Erythroblast (primary cell): ENCODE measurements around the gene PDCD4.

ENCODE experiments used
- DNase-seq, 2 experiments: peaks; one replicate each; lab custom pipeline; 2025; lab: John Stamatoyannopoulos, UW
- GATA1 ChIP-seq: IDR thresholded peaks from 2 replicates; pipeline ENCODE4 v1.6.1; 2011; ENCODE audit warnings: low read depth, mild to moderate bottlenecking, control low read depth, low read length, moderate library complexity
- POLR2A ChIP-seq: IDR thresholded peaks from 2 replicates; pipeline ENCODE4 v1.6.1; 2011; ENCODE audit warnings: mild to moderate bottlenecking, low read length

The PDCD4 gene

DNA sequence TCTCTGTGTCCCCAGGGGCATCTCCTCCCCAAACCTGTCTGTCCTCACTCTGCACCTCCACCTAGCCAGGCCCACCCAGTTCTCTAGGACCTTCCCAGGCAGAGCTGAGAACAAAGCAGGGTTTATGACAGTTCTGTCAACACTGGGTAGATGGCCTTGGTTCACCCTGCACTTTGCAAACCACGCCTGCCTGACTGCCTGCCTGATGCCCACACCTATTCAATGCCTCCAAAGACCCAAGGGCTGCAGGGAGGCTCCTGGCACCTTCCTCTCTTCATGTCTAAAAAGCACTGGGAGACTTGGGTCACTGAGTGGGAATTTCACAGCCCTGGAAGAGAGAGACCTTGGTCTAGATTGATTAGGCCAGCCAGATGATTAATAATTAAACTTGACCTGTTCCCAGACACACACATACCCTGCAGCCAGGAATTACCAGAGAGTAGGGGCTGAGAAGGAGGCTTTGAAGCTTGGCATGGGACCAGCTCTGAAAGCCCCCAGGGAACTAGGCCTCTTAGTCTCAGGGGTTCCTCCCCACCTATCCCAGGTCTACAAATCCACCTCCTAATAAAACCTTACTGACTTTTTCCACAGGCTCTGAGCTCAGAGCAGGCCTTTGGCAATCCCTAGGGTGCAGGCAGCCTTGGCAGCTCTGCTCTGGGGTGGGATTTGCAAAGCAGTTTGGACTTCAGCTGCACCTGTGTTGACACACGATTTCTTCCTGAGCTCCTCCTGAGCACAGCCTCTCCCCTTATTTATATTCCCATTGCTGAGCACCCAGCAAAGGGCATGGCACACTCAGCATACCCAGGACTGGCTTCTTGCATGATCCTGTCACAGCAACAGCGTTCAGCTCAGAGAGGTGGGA lies 25.7 kb upstream of the PDCD4 start:
- TF ChIP-seq POLR2A (no peak), GATA1 (no peak)

DNA sequence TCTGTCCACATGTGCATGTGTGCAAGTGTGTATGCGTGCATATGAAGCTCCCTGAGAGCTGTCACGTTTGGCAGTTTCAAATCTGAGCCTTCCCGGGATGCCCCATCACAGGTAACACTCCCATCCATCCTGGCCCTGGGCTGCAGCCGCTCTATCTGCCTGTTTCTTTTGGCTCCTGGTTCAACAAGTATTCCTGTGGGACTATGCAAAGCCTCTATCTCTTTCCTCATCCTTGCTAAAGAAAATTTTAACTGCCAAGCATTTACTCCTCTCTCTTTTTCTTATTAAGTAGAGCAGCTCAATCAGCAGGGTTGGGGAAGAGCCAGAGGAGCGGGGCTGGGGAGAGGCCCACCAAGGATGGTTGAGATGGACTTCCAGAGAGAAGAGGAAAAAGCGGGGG lies 24.4 kb upstream of the PDCD4 start:
- no peak for DNase-seq
- no peak for TF ChIP-seq GATA1
- TF ChIP-seq POLR2A, result no peak

More for the DNA sequence above, 25.7 kb upstream of the PDCD4 start:
- no peak for DNase-seq

DNA sequence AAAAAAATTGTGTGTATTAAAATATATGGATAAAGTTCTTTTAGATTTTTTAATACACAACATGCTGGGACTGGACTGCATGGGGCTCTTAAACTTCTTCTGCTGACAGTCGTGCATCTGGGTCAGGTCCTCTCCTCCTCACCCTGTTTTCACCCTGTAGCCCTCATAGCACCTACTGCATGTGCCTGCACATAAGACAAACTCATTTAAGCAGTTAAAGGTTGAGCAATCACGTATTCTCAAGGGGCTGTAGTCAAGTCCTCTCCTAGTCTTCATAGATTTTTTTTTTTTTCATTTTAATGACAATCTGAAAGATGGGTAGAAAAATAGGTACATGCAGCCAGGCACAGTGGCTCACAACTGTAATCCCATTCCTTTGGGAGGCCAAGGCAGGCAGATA lies 23.6 kb upstream of the PDCD4 start:
- TF ChIP-seq POLR2A, result no peak
- no peak for TF ChIP-seq GATA1
- no peak for DNase-seq

DNA sequence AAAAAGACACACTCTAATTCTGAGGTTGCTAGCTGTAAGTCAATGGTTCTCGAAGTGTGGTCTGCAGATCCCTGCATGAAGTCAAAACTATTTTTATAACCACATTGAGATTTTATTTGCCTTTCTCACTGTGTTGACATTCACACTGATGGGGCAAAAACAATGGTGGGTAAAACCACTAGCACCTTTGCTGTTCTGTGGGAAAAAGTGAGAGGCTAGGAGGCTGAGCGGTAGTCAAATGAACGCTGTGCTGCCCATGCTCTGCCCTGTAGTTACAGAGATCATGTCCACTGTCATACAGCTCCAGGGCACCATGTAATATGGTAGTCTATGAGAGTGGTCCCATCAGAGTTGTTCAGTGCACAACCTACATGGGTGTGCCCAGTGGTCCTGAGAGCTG lies 21.6 kb upstream of the PDCD4 start:
- no peak for DNase-seq
- TF ChIP-seq GATA1, result no peak
- no peak for TF ChIP-seq POLR2A

DNA sequence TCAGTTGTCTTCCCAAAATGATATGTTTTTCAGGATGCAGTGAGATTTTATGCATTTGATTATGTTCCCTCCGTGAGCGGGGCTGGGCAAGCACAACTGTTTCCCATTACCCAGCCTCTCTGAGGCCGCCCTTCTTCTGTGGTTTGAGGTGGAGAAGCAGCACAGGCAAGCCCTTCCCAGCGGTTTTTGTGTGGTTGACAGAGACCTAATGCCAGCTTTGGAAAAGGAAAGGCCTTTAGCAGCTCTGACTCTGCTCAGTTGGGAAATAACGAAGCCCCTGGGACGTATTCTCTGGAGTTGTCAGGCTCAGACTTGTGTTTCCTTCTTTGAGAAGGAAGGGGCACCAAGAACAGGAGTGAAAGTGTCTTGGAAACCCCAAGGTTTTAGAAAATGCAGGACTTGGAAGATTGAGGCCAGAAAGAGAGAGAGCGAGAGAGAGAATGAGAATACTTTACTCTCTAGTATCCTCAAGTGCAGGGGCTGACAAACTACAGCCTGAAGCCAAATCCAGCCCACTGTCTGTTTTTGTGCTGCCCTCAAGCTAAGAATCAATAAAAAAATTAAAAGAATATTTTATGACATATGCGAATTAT lies 20.6 kb upstream of the PDCD4 start:
- no peak for TF ChIP-seq POLR2A
- TF ChIP-seq GATA1, result no peak
- peak in 1 of 2 experiments; percentile 21 for DNase-seq

DNA sequence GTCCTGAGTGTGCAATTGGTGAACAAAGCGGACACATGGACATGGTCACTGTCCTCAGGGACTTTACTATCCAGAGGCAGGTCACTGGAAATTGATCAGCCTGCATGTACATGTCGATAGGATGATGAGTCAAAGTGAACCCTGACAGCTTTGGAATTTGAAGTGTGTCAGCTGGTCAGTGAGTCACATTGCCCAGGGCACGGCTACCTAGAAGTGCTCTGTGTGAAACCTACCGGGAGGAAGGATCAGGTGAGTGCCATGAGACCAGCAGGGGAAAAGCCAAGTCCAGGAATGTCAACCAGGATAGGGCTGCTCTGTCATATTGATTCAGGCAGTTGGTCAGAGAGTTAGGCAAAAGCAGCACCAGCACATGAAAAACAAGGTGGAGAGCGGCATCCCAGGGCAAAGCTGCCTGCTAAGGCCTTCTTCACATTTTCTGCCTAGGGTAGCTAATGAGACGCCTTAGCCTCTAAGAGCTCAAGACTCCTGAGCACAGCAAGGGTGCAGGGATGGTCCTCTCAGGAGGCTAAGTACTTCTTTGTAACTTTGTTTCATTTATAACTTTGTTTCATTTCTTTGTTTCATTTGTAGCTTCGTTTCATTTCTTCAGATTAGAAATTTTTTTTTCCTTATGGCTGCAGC lies 19.4 kb upstream of the PDCD4 start:
- no peak for DNase-seq
- TF ChIP-seq GATA1 (no peak), POLR2A (no peak)

DNA sequence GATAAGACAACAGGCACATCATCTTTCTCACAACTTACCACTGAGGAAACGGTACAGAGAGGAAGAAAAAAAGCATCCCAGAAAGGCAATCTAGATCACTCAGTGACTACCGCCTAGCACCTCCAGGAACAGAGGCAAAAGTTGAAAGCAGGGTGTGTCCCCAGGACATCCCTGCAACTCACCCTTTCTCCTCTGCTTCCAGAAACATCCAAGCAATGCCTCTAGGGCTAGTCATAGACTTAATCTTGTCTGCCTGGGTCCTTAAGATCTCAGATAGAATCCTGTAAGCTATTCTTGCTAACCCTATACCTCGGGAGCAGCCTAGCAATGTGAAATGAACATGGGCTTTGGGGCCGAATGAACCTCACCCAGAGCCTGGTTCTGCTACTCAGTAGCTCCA lies 18.8 kb upstream of the PDCD4 start:
- TF ChIP-seq GATA1 (no peak), POLR2A (no peak)

DNA sequence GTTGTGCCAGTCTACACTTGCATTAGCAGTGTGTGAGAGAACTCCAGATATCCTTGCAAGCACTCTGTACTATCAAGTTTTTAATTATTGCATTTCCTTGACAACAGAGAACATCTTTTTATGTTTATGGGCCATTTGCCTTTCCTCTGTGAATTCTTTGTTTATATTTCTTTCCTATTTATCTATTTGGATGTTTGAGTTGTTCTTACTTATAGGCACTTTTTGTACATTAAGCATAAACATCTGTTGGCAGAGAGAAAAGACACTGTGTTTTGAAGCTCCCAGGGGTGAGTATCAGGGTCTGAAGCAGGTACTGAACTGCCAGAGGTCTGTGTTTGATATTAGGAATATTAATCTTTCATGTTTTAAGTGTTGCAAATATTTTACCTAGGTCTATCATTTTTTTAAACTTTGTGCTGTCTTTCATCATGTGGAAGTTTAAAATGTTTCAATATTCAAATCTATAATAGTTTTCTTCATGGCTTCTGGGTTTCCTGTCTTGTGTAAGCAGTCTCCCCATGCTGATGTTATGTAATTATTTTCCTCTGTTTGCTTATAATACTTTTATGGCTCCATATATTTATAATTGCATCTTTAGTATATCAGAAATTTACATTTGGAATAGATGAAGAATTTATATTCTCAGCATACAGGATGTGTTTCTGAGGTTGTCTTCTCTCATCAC lies 17.7 kb upstream of the PDCD4 start:
- TF ChIP-seq GATA1, result no peak
- TF ChIP-seq POLR2A, result no peak
- DNase-seq, result no peak

More for the DNA sequence above, 18.8 kb upstream of the PDCD4 start:
- no peak for DNase-seq

DNA sequence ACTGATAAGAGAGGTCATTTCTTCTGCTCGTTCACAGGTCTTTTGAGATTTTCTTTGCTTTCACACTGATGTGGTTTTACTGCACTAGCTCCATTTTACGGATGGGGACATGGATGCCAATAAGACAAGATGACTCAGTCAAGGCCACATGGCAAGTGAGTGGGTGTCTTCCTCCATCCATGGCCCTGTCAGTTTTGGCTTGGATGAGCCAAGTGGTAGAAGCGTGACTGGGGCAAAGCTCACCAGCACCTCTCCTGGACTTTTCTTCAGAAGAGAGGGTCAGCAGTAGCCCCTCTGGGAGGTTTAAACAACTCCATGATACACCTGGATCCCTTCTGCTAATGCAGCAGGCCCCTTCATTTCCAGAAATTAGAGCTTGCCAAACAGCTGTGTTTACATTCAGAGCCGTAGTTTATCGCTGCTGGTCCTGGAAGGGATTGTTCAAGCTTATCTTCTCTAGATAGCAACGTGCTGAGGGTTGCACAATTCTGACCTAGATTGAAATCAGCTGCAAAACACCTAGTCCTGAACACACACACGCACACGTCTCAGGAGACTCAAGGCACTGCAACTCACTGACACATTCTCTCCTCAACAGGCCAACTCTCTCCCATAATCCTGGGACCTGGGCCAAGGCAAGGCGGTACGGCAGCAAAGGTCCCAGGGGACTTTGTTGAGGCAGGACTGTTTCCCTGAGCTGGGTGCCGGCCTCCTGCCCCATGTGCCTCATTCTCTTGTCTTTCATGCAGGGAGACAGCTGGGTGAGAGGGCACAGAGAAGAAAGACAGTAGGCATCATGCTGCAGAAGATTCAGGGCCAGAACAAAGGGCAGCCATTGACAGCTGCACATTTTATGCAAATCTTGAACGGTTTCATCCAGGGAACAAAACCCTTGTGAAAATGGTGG lies 14.2 kb upstream of the PDCD4 start:
- no peak for TF ChIP-seq POLR2A
- peak; percentile 73 to 91 for DNase-seq

DNA sequence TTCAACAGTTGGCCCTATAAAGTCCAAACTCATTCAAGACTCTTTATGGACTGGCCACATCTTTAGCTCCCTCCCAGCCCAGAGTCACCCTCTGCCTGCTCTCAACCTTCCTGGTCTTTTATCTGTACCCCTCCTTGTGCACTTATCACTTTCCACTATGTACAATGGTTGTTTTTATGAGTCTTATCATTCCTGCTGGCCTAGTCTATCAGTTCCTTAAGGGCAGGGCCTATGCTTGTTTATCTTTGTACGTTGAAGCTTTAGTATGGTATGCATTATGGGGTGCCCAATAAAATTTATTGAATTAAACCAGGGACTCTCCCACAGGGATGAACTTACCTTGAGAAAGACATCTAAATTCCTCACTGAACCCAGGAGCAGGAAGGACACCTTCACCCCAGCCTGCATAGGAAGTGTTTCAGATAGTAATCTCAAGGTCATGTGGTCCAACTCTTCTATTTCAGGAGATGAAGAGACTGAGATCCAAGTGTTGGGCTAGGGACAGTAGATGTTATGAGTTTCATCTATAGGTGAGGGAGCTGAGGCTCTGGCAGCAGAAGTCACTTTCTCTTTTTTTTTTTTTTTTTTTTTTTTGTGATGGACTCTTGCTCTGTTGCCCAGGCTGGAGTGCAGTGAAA lies 13.3 kb upstream of the PDCD4 start:
- DNase-seq, result peak; percentile 78 to 94

DNA sequence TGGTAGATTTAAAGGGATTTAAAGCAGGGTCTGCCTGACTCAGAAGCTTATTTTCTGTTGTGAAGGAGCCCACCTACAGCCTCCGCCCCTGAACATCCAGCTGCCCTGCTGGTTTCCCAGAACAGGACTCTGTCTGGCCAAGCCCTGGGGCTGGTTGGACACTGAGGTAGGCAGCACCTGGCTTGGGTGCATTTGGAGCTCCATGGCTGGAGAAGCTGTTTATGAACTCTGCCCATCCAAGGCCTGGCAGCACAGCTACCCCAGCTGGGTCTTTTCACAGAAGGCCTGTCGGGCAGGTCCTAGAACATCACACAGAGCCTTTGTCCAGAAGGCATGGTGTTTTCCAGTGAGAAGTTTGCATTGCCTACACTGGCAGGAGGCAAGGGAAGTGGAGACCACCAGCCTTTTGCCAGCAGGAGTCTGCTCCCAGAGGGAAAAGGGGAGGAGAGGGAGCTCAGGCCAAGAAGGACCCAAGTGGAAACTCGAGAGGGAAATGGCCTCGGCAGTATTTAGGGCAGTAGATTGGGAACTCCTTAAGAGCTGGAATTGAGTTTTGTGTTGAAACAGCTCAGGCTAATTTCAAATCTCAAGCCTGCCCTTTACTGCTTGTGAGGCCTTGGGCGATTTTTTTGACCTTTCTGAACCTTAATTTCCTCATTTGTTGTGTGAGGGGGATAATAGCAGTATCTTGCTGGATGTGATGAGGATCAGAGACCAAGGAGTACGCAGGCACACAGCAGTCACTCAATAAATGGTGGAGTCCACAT lies 12.3 kb upstream of the PDCD4 start:
- TF ChIP-seq POLR2A (no peak), GATA1 (no peak)
- peak in 1 of 2 experiments; percentile 44 for DNase-seq

More for the DNA sequence above, 13.3 kb upstream of the PDCD4 start:
- TF ChIP-seq GATA1, result peak; percentile 75
- TF ChIP-seq POLR2A, result peak; percentile 47
